Measurements from ENCODE around the gene MROH7. TPM values are rescaled to one million over a fixed set of nuclear protein-coding genes. Genes with fewer than 3 reads are reported as not detected.
A peak's percentile ranks its signal among the peaks of the same experiment; 100 is the strongest.

Gene MROH7
- total and polyA plus RNA-seq, 9 of the 15 experiments (the other 6 are each of a cell fraction or from before 2014, with no cell fraction given): not detected

DNA sequence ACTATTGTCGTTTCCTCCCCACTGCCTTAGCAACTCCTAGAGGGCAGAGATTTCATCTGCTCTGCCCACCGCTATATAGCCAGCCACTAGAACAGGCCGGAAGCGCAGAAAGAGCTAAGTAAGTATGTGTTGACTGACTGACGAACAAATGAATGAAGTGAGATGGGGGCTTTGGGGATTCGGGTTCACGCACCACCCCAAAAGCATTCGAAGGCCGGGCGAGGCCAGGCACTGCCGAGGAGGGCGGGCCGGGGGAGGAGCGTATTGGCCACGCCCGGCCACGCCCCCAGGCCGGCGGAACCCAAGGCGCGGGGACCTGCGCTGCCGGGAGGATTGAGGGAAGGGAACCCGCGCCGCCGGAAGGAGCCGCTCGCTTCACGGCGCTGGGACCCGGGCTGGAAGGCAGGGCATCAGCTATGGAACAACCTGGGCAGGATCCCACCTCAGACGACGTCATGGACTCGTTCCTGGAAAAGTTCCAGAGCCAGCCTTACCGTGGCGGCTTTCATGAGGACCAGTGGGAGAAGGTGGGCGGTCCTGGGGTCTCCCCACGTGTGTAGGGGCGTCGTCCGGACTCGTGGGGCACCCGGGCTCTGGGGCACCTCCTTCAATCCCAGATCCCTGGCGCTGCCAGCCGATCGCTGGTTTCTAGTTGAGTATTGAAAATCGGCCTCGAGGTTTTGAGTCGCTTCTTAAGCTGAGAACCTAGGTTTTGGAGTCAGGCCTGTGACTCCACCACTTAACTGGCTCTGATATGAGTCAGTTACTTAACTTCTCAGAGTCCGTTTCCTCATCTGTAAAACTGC is 74.1 kb downstream of the MROH7 start, which contains the start of gene TTC4 (continued):
- TF ChIP-seq RBM17 (IDR thresholded peaks at IDR 0.05; ENCODE audit: borderline replicate concordance, low read depth, low read length) (no peak), ZNF408 (CRISPR knock-in tag; IDR thresholded peaks at IDR 0.05; ENCODE audit: low read depth) (no peak), ZSCAN29 (IDR thresholded peaks at IDR 0.05) (no peak), CCNT2 (IDR thresholded peaks at IDR 0.05; ENCODE audit: borderline replicate concordance, extremely low read depth, insufficient read length, low read depth, low read length) (peak; percentile 85), ZNF696 (CRISPR knock-in tag; conservative IDR thresholded peaks at IDR 0.05) (no peak), SMAD4 (CRISPR knock-in tag; conservative IDR thresholded peaks at IDR 0.05) (peak; percentile 73; the same call in 1 of the 2 replicates), ETS1 (conservative IDR thresholded peaks at IDR 0.05; ENCODE audit: control insufficient read depth, low read depth, low read length) (peak; percentile 88), ZBTB40 (IDR thresholded peaks at IDR 0.05) (peak; percentile 99), ZBTB40 (CRISPR knock-in tag; IDR thresholded peaks at IDR 0.05) (no peak), MEF2D (tag; conservative IDR thresholded peaks at IDR 0.05; ENCODE audit: low read depth) (no peak)
- TF ChIP-seq, protein P1, sequence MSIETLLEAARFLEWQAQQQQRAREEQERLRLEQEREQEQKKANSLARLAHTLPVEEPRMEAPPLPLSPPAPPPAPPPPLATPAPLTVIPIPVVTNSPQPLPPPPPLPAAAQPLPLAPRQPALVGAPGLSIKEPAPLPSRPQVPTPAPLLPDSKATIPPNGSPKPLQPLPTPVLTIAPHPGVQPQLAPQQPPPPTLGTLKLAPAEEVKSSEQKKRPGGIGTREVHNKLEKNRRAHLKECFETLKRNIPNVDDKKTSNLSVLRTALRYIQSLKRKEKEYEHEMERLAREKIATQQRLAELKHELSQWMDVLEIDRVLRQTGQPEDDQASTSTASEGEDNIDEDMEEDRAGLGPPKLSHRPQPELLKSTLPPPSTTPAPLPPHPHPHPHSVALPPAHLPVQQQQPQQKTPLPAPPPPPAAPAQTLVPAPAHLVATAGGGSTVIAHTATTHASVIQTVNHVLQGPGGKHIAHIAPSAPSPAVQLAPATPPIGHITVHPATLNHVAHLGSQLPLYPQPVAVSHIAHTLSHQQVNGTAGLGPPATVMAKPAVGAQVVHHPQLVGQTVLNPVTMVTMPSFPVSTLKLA (conservative IDR thresholded peaks at IDR 0.05): peak; percentile 92 to 96
- TF ChIP-seq, protein P2, sequence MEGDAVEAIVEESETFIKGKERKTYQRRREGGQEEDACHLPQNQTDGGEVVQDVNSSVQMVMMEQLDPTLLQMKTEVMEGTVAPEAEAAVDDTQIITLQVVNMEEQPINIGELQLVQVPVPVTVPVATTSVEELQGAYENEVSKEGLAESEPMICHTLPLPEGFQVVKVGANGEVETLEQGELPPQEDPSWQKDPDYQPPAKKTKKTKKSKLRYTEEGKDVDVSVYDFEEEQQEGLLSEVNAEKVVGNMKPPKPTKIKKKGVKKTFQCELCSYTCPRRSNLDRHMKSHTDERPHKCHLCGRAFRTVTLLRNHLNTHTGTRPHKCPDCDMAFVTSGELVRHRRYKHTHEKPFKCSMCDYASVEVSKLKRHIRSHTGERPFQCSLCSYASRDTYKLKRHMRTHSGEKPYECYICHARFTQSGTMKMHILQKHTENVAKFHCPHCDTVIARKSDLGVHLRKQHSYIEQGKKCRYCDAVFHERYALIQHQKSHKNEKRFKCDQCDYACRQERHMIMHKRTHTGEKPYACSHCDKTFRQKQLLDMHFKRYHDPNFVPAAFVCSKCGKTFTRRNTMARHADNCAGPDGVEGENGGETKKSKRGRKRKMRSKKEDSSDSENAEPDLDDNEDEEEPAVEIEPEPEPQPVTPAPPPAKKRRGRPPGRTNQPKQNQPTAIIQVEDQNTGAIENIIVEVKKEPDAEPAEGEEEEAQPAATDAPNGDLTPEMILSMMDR (IDR thresholded peaks at IDR 0.05 in 2 of 3, conservative IDR thresholded peaks at IDR 0.05 in 1 of 3; ENCODE audit: insufficient read depth in 2 of 3, low read depth in 1 of 3, low read length in 3 of 3): 0 out of 6 replicates have a peak, but pooled peaks of 1 of the 3 experiments have one; percentile 17
